ENCODE measurements around the gene GABRG2.

Gene GABRG2

GRCh38 chr5:162189719-162190118 is 122.1 kb downstream of the GABRG2 start:
- no peak for DNase-seq (ENCODE audit: low read depth in 2 of 2, low spot score in 1 of 2)

- DNase-seq (ENCODE audit: low read depth in 2 of 2, low spot score in 1 of 2) = no peak
These were observed 125.4 kb downstream of the GABRG2 start for GRCh38 chr5:162193012-162193411.

GRCh38 chr5:162196351-162196750 is 128.8 kb downstream of the GABRG2 start:
- DNase-seq (ENCODE audit: low read depth in 2 of 2, low spot score in 1 of 2) = no peak

GRCh38 chr5:162202285-162202880 is 134.8 kb downstream of the GABRG2 start:
- no peak for DNase-seq (ENCODE audit: low read depth in 2 of 2, low spot score in 1 of 2)

Data from stimulated activated CD8-positive, alpha-beta memory T cell treated with anti-CD3 and anti-CD28 coated beads, Interleukin-4, amount 100 ng/mL, for 1 hour (primary cell).